Measurements from ENCODE around the gene ERG. TPM values are rescaled to one million over a fixed set of nuclear protein-coding genes. Genes with fewer than 3 reads are reported as not detected.

The ERG gene
- total and polyA plus RNA-seq, 2 of the 8 experiments (the other 6 are each of a cell fraction or from before 2014, with no cell fraction given) = 1.0 to 3.0 TPM

DNA sequence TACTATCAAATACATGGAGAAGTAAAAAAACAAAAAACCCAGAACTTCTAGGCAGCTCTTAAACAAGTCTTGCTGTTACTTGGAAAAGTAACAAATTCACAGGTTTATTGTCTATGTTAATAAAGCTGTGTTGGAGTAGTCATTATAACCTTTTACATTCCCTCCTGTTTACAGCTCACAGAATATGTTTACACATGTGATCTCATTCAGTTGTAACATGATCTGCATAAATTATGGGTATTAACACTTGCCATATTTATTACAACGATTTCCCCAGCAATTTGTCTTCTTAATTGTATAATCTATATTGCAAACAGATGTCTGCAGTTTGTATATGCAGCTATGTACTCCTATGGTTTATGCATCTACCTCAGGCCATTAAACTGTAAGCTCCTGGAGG, 28.6 kb downstream of the ERG start:
- Histone ChIP-seq H4K20me1 (replicated peaks in 1 of 2; ENCODE audit: control insufficient read depth in 1 of 2, insufficient read depth in 2 of 2, low read length in 2 of 2) (no peaks in the 10 kb centered on the region), H4K8ac (ENCODE audit: extremely low read depth, insufficient read depth, low read length) (no peak overlapping the region), H3K9me3 (ENCODE audit: insufficient read depth in 2 of 2, low read depth in 1 of 2, low read length in 1 of 2) (no peaks in the 10 kb centered on the region), H3K4me2 (ENCODE audit: insufficient read depth in 1 of 2, low read depth in 2 of 2, low read length in 2 of 2) (no peak overlapping the region), H3K23ac (ENCODE audit: insufficient read length) (no peak overlapping the region), H3K9ac (replicated peaks in 1 of 4; ENCODE audit: extremely low read depth in 1 of 4, low read depth in 3 of 4, low read length in 3 of 4) (no peak overlapping the region), H3K4me1 (replicated peaks in 1 of 4; ENCODE audit: control insufficient read depth in 3 of 4, insufficient read depth in 4 of 4, low read length in 3 of 4) (peaks cover 0 to 9% (median 6%) of the 10 kb centered on the region in 4 experiments; a peak in 5 of 7 replicates), H2AK5ac (ENCODE audit: low read depth, low read length) (no peak overlapping the region), H2BK5ac (ENCODE audit: low read depth, low read length) (no peak overlapping the region), H3K56ac (replicated peaks; ENCODE audit: insufficient read length, low read depth, low read length) (no peak overlapping the region), H3K79me2 (ENCODE audit: control insufficient read depth in 1 of 2, insufficient read depth in 2 of 2, low read length in 2 of 2) (no peaks in the 10 kb centered on the region), H3K27ac (ENCODE audit: low read depth, low read length) (no peak overlapping the region), H3K4me3 (ENCODE audit: extremely low read depth in 1 of 4, insufficient read depth in 2 of 4, low read depth in 3 of 4, low read length in 4 of 4) (no peak overlapping the region), H3K79me1 (ENCODE audit: low read depth, low read length) (no peaks in the 10 kb centered on the region), H2AFZ (ENCODE audit: low read length) (no peak overlapping the region), H4K5ac (ENCODE audit: insufficient read length, low read depth, low read length) (no peak overlapping the region), H2BK120ac (replicated peaks; ENCODE audit: low read depth, low read length) (no peak overlapping the region), H2BK12ac (ENCODE audit: low read depth, low read length) (no peak overlapping the region), H2BK15ac (ENCODE audit: low read length) (no peak overlapping the region), H3K27me3 (replicated peaks in 1 of 4; ENCODE audit: control insufficient read depth in 3 of 4, extremely low read depth in 1 of 4, insufficient read depth in 3 of 4, low read length in 3 of 4) (peaks cover 0 to 11% (median 3%) of the 10 kb centered on the region in 4 experiments; a peak in 4 of 7 replicates), H3K36me3 (ENCODE audit: control insufficient read depth in 2 of 4, insufficient read depth in 4 of 4, low read length in 3 of 4) (no peaks in the 10 kb centered on the region), H3K18ac (ENCODE audit: extremely low read depth, low read length) (no peak overlapping the region), H3K23me2 (ENCODE audit: low read depth, low read length) (no peaks in the 10 kb centered on the region), H3K14ac (ENCODE audit: insufficient read length) (no peak overlapping the region), H4K91ac (replicated peaks; ENCODE audit: insufficient read length, low read length) (no peak overlapping the region), H2BK20ac (ENCODE audit: low read length) (no peak overlapping the region), H3K4ac (replicated peaks; ENCODE audit: insufficient read length, low read depth, low read length) (no peak overlapping the region)
- CTCF ChIA-PET (ENCODE audit: partially characterized antibody) = interaction anchor here (0.9 kb wide), 1 partner anchor 299 kb away, joined by 3 read pairs; no protein-coding TSS in a partner anchor
- POLR2A ChIA-PET (ENCODE audit: partially characterized antibody) = no interaction called here
- DNase-seq (ENCODE audit: low read depth in 1 of 2, low spot score in 2 of 2) = no peak
- FAIRE-seq = no peak
- TF ChIP-seq EZH2 (IDR thresholded peaks at IDR 0.05; ENCODE audit: low read depth, low read length, severe bottlenecking) (no peak), NRF1 (IDR thresholded peaks at IDR 0.05; ENCODE audit: low read depth, low read length) (no peak), BRCA1 (IDR thresholded peaks at IDR 0.05; ENCODE audit: low read depth, low read length) (no peak), RFX5 (IDR thresholded peaks at IDR 0.05; ENCODE audit: borderline replicate concordance, low read depth, low read length) (no peak), SUZ12 (IDR thresholded peaks at IDR 0.05; ENCODE audit: low read length) (no peak)
- TF ChIP-seq, protein P1, sequence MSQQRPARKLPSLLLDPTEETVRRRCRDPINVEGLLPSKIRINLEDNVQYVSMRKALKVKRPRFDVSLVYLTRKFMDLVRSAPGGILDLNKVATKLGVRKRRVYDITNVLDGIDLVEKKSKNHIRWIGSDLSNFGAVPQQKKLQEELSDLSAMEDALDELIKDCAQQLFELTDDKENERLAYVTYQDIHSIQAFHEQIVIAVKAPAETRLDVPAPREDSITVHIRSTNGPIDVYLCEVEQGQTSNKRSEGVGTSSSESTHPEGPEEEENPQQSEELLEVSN (IDR thresholded peaks at IDR 0.05) = no peak
- WGBS, 2 experiments (ENCODE audit: extremely low coverage in 1 of 2, insufficient coverage in 1 of 2, insufficient read length in 1 of 2, insufficient replicate concordance in 2 of 2, low coverage in 1 of 2, low lambda C conversion rate in 2 of 2, missing lambda C conversion rate in 1 of 2) = 100% methylated on average over 1 of the region's 1 CpG; no CpG with 5 or more reads in 1 of the 2 experiments

All from H1 (cell line).